ENCODE measurements around the gene STK36.

- no peak for TF ChIP-seq CTCF (IDR thresholded peaks at IDR 0.05; ENCODE audit: poor library complexity)
- TF ChIP-seq EZH2 (IDR thresholded peaks at IDR 0.05; ENCODE audit: borderline replicate concordance): no peak
Measured at GRCh38 chr2:218642786-218643185, 29.1 kb upstream of the STK36 start.
